GM12892 (cell line): ENCODE measurements around the gene NDOR1.

Experiments
- POLR2A ChIP-seq: IDR thresholded peaks from 2 replicates; pipeline ENCODE4 v1.6.1; 2011; ENCODE audit warnings: low read depth, low read length, control low read depth
- POLR2AphosphoS5 ChIP-seq: IDR thresholded peaks from 2 replicates; pipeline ENCODE4 v1.6.1; 2011; ENCODE audit warnings: low read depth, low read length, control low read depth

DNA sequence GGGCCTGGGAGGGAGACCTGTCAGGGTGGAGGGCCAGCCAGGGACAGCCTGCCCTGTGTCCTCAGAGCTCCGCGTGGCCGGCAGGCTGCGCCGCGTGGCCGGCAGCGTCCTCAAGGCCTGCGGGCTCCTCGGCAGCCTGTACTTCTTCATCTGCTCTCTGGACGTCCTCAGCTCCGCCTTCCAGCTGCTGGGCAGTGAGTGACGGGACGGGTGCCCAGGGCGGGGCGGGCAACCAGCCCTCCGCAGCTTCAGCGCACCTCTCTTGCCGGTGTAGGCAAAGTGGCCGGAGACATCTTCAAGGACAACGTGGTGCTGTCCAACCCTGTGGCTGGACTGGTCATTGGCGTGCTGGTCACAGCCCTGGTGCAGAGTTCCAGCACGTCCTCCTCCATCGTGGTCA is 27.0 kb downstream of the NDOR1 start:
- no peak for TF ChIP-seq POLR2AphosphoS5
- no peak for TF ChIP-seq POLR2A
